Measurements from ENCODE around the gene TMEM200A. TPM values are rescaled to one million over a fixed set of nuclear protein-coding genes. Genes with fewer than 3 reads are reported as not detected.

Gene TMEM200A
- total and polyA plus RNA-seq, 2 donors (not counting 3 experiments of a cell fraction or from before 2014, with no cell fraction given), result 0.58 to 0.75 TPM

DNA sequence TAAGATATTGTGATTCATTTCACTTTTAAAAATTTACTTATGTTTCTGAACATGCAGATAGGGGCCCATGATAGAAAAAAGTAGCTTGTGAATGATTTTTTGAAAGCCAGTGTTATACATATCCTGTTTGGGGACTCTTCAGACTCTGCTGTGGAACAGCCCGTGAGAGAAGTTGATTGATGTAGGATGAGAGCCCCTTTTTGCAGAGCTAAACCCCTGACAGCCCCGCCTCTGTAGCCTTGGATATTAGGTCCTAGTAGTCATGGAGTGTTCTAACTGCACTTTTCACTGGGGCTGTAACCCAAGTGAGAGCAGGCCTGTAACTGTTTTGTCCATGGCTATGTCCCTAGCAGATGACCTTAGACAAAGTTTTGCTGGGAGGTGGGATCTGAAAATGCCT, 8.2 kb downstream of the TMEM200A start:
- CTCF ChIA-PET, result interaction anchor here (1.9 kb wide), 1 partner anchor 324 kb away, joined by 8 read pairs; no protein-coding TSS in a partner anchor
- TF ChIP-seq, protein P1, sequence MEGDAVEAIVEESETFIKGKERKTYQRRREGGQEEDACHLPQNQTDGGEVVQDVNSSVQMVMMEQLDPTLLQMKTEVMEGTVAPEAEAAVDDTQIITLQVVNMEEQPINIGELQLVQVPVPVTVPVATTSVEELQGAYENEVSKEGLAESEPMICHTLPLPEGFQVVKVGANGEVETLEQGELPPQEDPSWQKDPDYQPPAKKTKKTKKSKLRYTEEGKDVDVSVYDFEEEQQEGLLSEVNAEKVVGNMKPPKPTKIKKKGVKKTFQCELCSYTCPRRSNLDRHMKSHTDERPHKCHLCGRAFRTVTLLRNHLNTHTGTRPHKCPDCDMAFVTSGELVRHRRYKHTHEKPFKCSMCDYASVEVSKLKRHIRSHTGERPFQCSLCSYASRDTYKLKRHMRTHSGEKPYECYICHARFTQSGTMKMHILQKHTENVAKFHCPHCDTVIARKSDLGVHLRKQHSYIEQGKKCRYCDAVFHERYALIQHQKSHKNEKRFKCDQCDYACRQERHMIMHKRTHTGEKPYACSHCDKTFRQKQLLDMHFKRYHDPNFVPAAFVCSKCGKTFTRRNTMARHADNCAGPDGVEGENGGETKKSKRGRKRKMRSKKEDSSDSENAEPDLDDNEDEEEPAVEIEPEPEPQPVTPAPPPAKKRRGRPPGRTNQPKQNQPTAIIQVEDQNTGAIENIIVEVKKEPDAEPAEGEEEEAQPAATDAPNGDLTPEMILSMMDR (IDR thresholded peaks at IDR 0.05; ENCODE audit: extremely low read depth in 1 of 2, insufficient read depth in 1 of 2, low read depth in 1 of 2, low read length in 2 of 2), result no peak
- H3K9me1 ChIP-seq (replicated peaks; ENCODE audit: control insufficient read depth, extremely low read depth, insufficient read depth, low read length), result no peaks in the 10 kb centered on the region
- no peak overlapping the region for H3K9ac ChIP-seq (replicated peaks; ENCODE audit: extremely low read depth, insufficient read depth, low read length)
- DNase-seq (ENCODE audit: low read depth, low spot score) (no peak), FAIRE-seq (no peak)
- H2AFZ ChIP-seq (ENCODE audit: low read depth, low read length), result no peak overlapping the region
- no peaks in the 10 kb centered on the region for H3K4me1 ChIP-seq (ENCODE audit: control insufficient read depth, extremely low read depth, insufficient read depth, low read length)
- no peaks in the 10 kb centered on the region for H3K9me3 ChIP-seq (replicated peaks; ENCODE audit: control insufficient read depth, insufficient read depth, low read length)
- no peaks in the 10 kb centered on the region for H4K20me1 ChIP-seq (replicated peaks; ENCODE audit: control insufficient read depth, extremely low read depth, insufficient read depth, low read length)
- peaks cover 5 to 7% of the 10 kb centered on the region in 2 experiments for H3K27me3 ChIP-seq (ENCODE audit: control insufficient read depth in 2 of 2, insufficient read depth in 2 of 2, low read length in 2 of 2)
- no peaks in the 10 kb centered on the region for H3K36me3 ChIP-seq (ENCODE audit: control insufficient read depth in 2 of 2, extremely low read depth in 1 of 2, insufficient read depth in 2 of 2, low read length in 2 of 2)
- no peak overlapping the region for H3K27ac ChIP-seq (ENCODE audit: insufficient read depth, low read depth, low read length)
- H3K79me2 ChIP-seq (ENCODE audit: control insufficient read depth, insufficient read depth, low read length), result no peaks in the 10 kb centered on the region
- BruUV-seq (replicated peaks), result no TSS peak
- dilution Hi-C loops (cut with MboI; ENCODE audit: extremely low pct_ligation_motif_present, low sequenced_read_pairs), result no loop called here
- intact Hi-C loops (cut with micrococcal nuclease), result no loop called here
- no peak overlapping the region for H3K4me3 ChIP-seq (replicated peaks in 1 of 3; ENCODE audit: insufficient read depth in 1 of 3, low read depth in 1 of 3, low read length in 3 of 3)
- POLR2A ChIA-PET, result no interaction called here
- no peak overlapping the region for H3K4me2 ChIP-seq (ENCODE audit: insufficient read depth, low read length)

DNA sequence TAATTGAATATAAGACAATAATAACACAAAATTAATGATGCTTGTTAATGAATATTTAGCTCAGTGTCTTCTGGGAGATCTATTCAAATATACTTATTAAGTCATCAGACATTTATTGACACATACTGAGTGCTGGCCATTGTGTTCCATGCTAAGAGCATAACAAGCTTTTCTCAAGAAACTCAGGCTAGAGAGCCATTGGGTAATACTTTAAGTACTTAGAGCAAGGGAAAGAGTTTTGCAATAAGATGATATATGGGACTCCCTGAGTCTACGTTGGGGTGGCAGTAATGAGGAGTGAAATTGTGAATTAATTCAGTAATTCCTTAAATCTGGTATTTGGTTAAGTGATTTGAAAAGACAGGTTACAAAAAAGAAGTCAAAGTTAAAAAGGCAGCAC, 11.1 kb downstream of the TMEM200A start:
- no peak overlapping the region for H3K4me2 ChIP-seq (ENCODE audit: insufficient read depth, low read length)
- no peaks in the 10 kb centered on the region for H3K9me3 ChIP-seq (replicated peaks; ENCODE audit: control insufficient read depth, insufficient read depth, low read length)
- no peak for DNase-seq (ENCODE audit: low read depth, low spot score)
- no peaks in the 10 kb centered on the region for H3K27me3 ChIP-seq (ENCODE audit: control insufficient read depth in 2 of 2, insufficient read depth in 2 of 2, low read length in 2 of 2)
- no peaks in the 10 kb centered on the region for H3K36me3 ChIP-seq (ENCODE audit: control insufficient read depth in 2 of 2, extremely low read depth in 1 of 2, insufficient read depth in 2 of 2, low read length in 2 of 2)
- H3K4me1 ChIP-seq (ENCODE audit: control insufficient read depth, extremely low read depth, insufficient read depth, low read length), result no peaks in the 10 kb centered on the region
- CTCF ChIA-PET, result interaction anchor here (1.0 kb wide), 1 partner anchor 321 kb away, joined by 3 read pairs; no protein-coding TSS in a partner anchor
- dilution Hi-C loops (cut with MboI; ENCODE audit: extremely low pct_ligation_motif_present, low sequenced_read_pairs), result no loop called here
- FAIRE-seq, result no peak
- H3K79me2 ChIP-seq (ENCODE audit: control insufficient read depth, insufficient read depth, low read length), result no peaks in the 10 kb centered on the region
- H3K27ac ChIP-seq (ENCODE audit: insufficient read depth, low read depth, low read length), result no peak overlapping the region
- POLR2A ChIA-PET, result no interaction called here
- intact Hi-C loops (cut with micrococcal nuclease), result no loop called here
- no peak overlapping the region for H2AFZ ChIP-seq (ENCODE audit: low read depth, low read length)
- H3K9me1 ChIP-seq (replicated peaks; ENCODE audit: control insufficient read depth, extremely low read depth, insufficient read depth, low read length), result no peaks in the 10 kb centered on the region
- BruUV-seq (replicated peaks), result no TSS peak
- no peak overlapping the region for H3K4me3 ChIP-seq (replicated peaks in 1 of 3; ENCODE audit: insufficient read depth in 1 of 3, low read depth in 1 of 3, low read length in 3 of 3)
- no peak overlapping the region for H3K9ac ChIP-seq (replicated peaks; ENCODE audit: extremely low read depth, insufficient read depth, low read length)
- no peaks in the 10 kb centered on the region for H4K20me1 ChIP-seq (replicated peaks; ENCODE audit: control insufficient read depth, extremely low read depth, insufficient read depth, low read length)
- TF ChIP-seq FOS (IDR thresholded peaks at IDR 0.05; ENCODE audit: borderline replicate concordance, insufficient read depth, low read length) (no peak), MYC (IDR thresholded peaks at IDR 0.05; ENCODE audit: low read depth, low read length) (no peak), EZH2 (IDR thresholded peaks at IDR 0.05; ENCODE audit: borderline replicate concordance, low read depth, low read length, severe bottlenecking) (no peak)
- TF ChIP-seq, protein P1 (IDR thresholded peaks at IDR 0.05; ENCODE audit: extremely low read depth in 1 of 2, insufficient read depth in 1 of 2, low read depth in 1 of 2, low read length in 2 of 2), result no peak

Data from endothelial cell of umbilical vein (primary cell).